Activated effector memory CD4-positive, alpha-beta T cell treated with anti-CD3 and anti-CD28 coated beads, Interleukin-2, amount 50 U/mL, for 16 hours (primary cell): ENCODE measurements around the gene TBL1X.

Experiments
- DNase-seq: peaks from one replicate; pipeline ENCODE4 v3.0.0-alpha.2; 2020

Gene TBL1X

DNA sequence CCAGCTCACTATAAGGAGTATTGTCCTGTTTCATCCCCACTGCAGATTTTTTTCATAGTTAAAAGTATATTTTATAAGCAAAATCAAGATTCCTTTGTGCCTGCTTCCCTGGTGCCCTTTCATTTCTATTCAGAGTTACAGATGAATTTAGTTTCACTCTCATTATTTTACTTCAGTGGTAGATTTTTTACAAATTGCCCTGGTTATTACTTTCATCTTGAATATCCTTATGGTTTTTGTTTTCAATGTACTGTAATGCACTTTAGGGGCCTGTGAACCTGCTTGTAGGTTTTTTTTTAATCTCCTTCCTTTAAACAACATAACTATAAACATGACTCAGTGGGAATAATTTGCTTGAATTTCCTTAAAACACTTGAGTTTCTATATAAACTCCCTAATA is 174.0 kb downstream of the TBL1X start:
- no peak for DNase-seq

GRCh38 chrX:9642270-9642995 is 177.6 kb downstream of the TBL1X start:
- no peak for DNase-seq

DNA sequence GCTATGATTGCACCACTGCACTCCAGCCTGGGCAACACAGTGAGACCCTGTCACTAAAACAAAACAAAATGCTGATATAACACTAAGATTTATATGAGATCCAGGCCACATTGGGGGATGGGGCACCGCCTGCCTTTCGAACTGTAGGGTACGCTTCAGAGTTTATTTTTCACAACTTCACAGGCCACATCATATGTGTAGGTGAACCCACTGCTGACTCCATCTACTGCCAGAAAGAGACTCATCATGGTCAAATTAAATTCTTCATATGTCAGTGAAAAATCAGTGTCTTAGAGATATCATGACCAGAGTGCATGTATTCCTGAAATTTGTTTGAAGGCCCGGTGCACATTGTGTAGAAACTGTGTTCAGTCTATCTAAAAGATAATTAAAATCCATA is 178.9 kb downstream of the TBL1X start:
- DNase-seq = no peak

DNA sequence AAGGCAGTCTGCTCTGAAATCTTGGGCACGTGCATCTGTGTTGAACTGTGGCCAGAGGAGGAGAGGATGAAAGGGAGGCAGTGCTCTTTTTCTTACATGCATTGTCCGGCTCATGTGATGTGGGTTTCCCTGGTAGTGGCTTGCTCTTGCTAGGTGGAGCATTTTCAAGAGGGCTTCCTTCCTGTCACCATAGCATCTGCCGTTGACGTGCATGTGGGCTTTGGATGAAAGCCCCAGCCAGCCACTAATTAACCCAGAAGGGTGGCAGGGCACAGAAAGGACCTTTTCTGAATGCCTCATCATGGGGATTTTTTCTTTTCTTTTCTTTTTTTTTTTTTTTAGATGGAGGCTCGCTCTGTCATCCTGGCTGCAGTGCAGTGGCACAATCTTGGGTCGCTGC is 179.5 kb downstream of the TBL1X start:
- peak; percentile 66 for DNase-seq

DNA sequence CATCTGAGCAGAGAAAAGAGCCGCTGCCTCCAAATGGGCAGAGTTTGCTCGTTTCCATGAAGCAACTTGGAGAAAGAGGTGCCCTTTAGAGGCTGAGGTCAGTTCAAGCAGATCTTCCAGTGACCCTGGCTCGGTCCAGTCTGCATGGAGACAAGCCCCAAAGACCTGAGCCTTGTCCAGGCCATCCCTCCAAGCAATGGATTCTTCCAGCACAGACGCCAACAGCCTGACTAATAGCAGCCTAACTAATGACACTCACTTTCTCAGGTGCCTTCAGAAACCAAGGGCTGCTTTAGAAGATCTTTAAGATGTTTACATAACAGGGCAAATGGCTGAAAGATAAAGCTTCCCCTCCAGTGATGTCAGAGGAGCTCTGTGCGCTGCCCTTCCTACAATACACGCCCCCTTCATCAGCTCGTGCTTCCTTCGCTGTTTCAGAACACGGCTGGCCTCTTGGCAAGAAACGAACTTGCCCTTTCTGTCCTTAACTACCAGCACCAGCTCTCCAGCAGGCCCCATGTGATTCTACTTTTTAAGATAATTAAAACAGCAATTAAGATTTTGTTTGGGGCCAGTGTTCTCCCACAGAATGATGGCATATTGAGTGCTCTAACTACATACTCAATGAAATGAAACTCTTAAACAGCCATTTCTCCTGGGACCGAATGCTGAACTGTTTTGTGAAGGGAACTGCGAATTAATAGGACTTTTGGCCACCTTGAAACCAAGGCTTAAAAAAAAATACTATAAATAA is 181.8 kb downstream of the TBL1X start:
- DNase-seq = no peak

- DNase-seq = no peak
Observed at GRCh38 chrX:9647431-9647830, 182.6 kb downstream of the TBL1X start.

- no peak for DNase-seq
Observed at GRCh38 chrX:9650091-9650490, 185.2 kb downstream of the TBL1X start.

DNA sequence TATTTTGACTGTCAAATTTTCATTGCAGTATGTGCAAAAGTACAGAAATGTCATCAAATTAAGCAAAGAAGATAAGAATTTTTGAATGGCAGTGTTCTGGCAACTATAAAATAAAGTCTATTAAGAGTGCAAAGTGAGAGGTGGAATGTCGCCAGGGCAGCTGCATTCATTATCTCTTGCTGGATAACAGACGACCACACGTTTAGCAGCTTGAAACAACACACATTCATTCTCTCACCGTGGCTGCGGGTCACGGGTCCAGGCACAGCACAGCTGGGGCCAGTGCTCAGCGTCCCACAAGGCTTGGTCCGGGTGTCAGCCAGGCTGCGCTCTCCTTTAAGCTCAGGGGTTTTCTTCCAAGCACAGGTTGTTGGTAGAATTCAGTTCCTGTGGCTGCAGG is 186.9 kb downstream of the TBL1X start:
- DNase-seq = no peak

- no peak for DNase-seq
Observed at GRCh38 chrX:9654929-9655328, 190.1 kb downstream of the TBL1X start.

DNA sequence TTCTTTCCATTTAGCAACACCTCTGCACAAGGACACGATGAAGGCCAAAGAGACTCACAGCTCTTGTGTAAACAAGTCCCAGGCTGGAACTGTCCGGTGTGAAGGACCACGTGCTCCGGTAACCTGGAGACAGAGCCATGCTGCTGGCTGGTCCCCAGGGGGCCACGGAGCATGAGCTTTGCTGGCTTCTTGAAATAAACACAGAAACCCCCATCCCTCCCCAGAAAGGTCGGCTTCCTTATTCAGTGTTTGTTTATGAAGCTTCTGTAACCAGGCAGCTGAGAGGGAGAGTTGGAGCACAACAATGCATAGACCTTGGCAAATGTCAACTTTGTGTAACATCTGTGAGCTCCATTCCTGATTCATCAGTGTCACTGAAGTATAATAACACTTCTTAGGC is 191.4 kb downstream of the TBL1X start:
- DNase-seq = no peak

DNA sequence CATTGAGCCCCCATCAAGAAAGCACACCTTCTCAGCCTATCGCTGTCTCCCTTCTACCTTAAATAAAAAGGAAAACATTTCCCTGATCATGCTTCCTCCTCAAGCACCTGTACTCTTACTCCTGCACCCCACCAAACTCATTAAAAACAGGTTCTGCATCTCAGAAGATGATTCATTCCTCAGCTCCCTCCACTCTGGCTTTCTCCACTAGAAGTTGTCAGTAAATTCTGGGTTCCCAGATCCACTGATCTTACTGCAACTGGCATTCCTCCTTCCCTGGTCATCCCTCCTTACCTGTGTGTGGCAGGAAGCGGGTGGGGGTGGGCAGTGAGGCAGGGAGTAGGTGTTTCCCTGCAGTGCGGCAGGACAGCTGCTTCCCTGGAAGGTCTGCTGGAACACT is 192.0 kb downstream of the TBL1X start:
- no peak for DNase-seq

DNA sequence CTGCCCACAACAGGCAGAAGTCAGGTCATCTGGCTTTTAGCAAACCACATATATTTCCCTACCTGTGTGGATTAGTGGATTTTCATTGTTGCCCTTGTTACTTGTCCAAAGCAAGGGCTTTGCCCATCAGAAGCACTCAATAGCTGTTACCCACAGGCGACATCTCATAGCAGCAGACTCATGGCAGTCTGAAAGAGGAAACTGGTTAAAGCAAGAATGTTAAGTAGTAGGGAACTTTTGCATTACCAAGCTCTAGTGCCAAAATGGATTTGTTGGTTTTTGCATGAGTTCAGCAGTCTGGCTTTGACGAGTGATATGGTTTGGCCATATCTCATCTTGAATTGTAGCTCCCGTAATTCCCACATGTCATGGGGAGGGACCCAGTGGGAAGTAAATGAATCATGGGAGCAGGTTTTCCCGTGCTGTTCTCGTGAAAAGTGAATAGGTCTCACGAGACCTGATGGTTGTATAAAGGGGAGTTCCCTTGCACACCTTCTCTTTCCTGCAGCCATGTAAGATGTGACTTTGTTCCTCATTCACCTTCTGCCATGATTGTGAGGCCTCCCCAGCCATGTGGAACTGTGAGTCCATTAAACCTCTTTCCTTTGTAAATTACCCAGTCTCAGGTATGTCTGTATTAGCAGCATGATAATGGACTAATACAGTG is 192.9 kb downstream of the TBL1X start:
- DNase-seq = no peak

DNA sequence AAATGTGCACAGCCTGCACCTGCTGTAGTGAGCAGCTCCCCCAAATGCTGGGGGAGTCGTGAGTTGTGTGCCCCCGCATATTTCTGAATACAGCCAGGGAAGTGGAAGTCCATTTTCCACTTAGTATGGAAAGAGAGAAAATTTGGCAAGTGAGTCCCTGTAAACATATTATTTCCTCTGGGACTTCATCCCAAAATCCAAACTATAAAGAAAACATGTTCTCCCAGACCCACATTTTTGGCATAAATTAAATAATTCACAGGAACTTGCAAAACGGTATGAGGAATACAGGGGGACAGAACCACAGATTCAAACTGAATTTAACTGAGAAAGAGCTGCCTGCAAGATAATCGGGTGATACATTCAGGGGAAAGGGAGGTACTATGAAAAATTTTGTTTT is 193.6 kb downstream of the TBL1X start:
- DNase-seq = no peak

- DNase-seq = no peak
Observed at GRCh38 chrX:9659571-9660195, 194.8 kb downstream of the TBL1X start.

- DNase-seq = no peak
Observed at GRCh38 chrX:9662148-9662547, 197.3 kb downstream of the TBL1X start.

DNA sequence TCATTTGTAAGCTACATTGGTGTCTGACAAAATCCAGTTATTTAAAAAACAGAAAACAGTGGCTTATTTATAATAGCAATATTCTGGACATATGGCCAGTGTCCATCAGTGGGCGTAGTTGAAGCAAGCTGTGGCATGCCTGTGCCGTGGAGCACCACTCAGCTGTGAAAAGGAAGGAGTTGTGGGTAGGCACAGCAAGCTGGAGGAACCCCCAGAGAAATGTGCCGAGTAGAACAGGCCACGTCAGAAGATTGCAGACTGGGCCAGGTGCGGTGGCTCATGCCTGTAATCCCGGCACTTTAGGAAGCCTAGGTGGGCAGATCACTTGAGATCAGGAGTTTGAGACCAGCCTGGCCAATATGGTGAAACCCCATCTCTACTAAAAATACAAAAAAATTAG is 198.4 kb downstream of the TBL1X start:
- DNase-seq = no peak

- no peak for DNase-seq
Observed at GRCh38 chrX:9664224-9664623, 199.4 kb downstream of the TBL1X start.

GRCh38 chrX:9665113-9665512 is 200.3 kb downstream of the TBL1X start:
- DNase-seq = no peak

DNA sequence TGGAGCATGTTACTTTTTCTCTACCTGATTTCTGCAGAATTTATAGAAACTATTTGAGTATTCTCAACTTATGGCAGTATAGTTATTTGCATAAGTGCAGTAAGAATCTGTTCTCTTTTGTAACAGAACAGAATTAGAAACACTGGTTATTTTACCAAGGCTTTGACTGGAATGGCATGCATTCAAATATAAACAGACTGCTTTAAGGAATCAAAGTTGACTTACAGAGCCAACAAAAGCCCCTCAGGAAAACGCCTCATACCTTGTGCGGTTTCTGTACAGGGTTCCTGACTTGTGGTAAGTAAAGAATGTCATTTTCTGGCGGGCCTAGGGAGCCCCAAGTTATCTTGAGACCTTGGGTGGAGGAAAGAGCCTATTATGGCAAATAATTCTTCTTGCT is 203.7 kb downstream of the TBL1X start:
- no peak for DNase-seq

DNA sequence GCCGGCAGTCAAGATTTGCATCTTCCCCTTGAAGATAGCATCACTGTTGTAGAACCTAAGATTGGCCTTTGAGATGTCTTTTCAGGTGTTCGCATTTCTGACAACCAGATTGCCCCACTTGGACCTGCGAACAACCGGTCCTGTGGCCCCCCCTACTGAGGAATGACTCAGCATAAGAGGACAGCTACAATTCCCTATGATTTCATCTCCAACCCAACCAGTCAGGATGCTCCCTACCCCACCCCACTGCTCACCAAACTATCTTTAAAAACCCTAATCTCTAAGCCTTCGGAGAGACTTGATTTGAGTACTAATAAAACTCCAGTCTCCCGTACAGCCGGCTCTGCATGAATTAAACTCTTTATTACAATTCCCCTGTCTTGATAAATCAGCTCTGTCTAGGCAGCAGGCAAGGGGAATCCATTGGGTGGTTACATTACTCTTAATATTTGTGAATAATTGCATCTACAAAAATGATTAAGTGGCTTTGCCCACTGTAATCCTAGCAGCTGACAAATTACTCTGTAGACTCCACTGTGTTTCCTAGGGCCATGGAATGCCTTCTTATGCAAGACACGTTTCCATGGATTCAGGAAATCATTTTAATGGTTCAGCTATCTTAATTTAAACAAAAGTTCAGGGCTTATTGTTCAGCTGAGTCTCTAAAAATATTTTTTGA is 205.4 kb downstream of the TBL1X start:
- DNase-seq = no peak

- DNase-seq = no peak
Observed at GRCh38 chrX:9671998-9672397, 207.1 kb downstream of the TBL1X start.

GRCh38 chrX:9676306-9676705 is 211.4 kb downstream of the TBL1X start:
- DNase-seq = no peak

GRCh38 chrX:9676738-9677097 is 211.9 kb downstream of the TBL1X start:
- no peak for DNase-seq
